ENCODE data around the gene ARHGAP10.

DNA sequence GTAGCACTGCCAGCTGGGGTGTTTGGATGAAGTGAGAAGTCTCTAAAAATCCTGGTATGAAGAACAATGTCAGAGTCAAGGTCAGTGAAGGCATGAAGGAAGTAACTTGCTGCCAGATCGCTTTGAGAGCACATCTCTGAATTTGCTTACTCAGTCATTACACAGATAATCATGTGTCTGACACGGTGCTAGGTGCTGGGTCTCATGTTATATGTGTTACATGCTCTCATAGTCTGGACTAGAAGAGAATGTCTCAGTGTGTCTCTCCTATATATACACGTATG is 337.9 kb downstream of the ARHGAP10 start:
- TF ChIP-seq, protein P1, sequence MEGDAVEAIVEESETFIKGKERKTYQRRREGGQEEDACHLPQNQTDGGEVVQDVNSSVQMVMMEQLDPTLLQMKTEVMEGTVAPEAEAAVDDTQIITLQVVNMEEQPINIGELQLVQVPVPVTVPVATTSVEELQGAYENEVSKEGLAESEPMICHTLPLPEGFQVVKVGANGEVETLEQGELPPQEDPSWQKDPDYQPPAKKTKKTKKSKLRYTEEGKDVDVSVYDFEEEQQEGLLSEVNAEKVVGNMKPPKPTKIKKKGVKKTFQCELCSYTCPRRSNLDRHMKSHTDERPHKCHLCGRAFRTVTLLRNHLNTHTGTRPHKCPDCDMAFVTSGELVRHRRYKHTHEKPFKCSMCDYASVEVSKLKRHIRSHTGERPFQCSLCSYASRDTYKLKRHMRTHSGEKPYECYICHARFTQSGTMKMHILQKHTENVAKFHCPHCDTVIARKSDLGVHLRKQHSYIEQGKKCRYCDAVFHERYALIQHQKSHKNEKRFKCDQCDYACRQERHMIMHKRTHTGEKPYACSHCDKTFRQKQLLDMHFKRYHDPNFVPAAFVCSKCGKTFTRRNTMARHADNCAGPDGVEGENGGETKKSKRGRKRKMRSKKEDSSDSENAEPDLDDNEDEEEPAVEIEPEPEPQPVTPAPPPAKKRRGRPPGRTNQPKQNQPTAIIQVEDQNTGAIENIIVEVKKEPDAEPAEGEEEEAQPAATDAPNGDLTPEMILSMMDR (conservative IDR thresholded peaks at IDR 0.05; ENCODE audit: low read depth, low read length), result no peak
- TF ChIP-seq EZH2 (IDR thresholded peaks at IDR 0.05; ENCODE audit: borderline replicate concordance, low read depth, low read length, poor library complexity, severe bottlenecking), result no peak

Data from A673 (cell line).